MCF 10A (cell line): ENCODE data around the gene PROK2. TPM values are rescaled to one million over a fixed set of nuclear protein-coding genes. Genes with fewer than 3 reads are reported as not detected.

ENCODE experiments used
- Bru-seq: library from RNA; stranded (reverse); fragments of 400-500 nt; gene quantifications from one replicate; lab custom pipeline; 2021; lab: Mats Ljungman, UMichigan
- BruChase-seq, 2 experiments: library from RNA; stranded (reverse); fragments of 400-500 nt; gene quantifications; one replicate each; lab custom pipeline; 2021; lab: Mats Ljungman, UMichigan
- BruUV-seq: library from RNA; stranded (reverse); fragments of 400-500 nt; replicated peaks from 2 replicates; lab custom pipeline; 2021; lab: Mats Ljungman, UMichigan
- CTCF ChIA-PET: fragments of 300-600 bp; sonication (Branson Sonifier 250); formaldehyde crosslinking; extraction: SDS; loops from one replicate; lab custom pipeline; 2021; ENCODE audit warnings: antibody characterized with exemption, inconsistent platforms; lab: Yijun Ruan, JAX
- POLR2A ChIA-PET: fragments of 300-600, 350-650 bp; sonication (Branson Sonifier 250); formaldehyde crosslinking; extraction: SDS; loops from one replicate; lab custom pipeline; 2020; ENCODE audit warnings: antibody characterized with exemption, inconsistent platforms; lab: Yijun Ruan, JAX
- DNase-seq: peaks from one replicate; pipeline ENCODE4 v3.0.0-alpha.2; 2018; ENCODE audit not compliant: unreplicated experiment
- H3K27ac Mint-ChIP-seq: one replicate; pipeline ENCODE4 v1.8.0; 2022; ENCODE audit warnings: mild to moderate bottlenecking, low read depth, mixed read lengths; ENCODE audit not compliant: unreplicated experiment
- H3K27me3 Mint-ChIP-seq: one replicate; pipeline ENCODE4 v1.8.0; 2022; ENCODE audit warnings: mixed read lengths; ENCODE audit not compliant: insufficient read depth, unreplicated experiment
- H3K36me3 Mint-ChIP-seq: one replicate; pipeline ENCODE4 v1.8.0; 2022; ENCODE audit warnings: mild to moderate bottlenecking, moderate library complexity, mixed read lengths; ENCODE audit not compliant: insufficient read depth, unreplicated experiment
- H3K4me1 Mint-ChIP-seq: one replicate; pipeline ENCODE4 v1.8.0; 2022; ENCODE audit warnings: mixed read lengths; ENCODE audit not compliant: insufficient read depth, unreplicated experiment
- H3K4me3 Mint-ChIP-seq: one replicate; pipeline ENCODE4 v1.8.0; 2022; ENCODE audit warnings: mild to moderate bottlenecking, moderate library complexity, mixed read lengths; ENCODE audit not compliant: unreplicated experiment
- H3K9me3 Mint-ChIP-seq: one replicate; pipeline ENCODE4 v1.8.0; 2022; ENCODE audit warnings: mixed read lengths; ENCODE audit not compliant: unreplicated experiment
- CTCF ChIP-seq: fragments of 200-600 bp; IDR thresholded peaks from one replicate; pipeline ENCODE4 v1.8.0; 2022; ENCODE audit warnings: antibody characterized with exemption, mild to moderate bottlenecking; ENCODE audit not compliant: unreplicated experiment
- intact Hi-C: fragments of 100-400 bp; cut with micrococcal nuclease; formaldehyde crosslinking; loops from 2 replicates; pipeline ENCODE4 v1.14.1; 2022
- long read RNA-seq: library from polyadenylated mRNA; stranded (forward); transcript quantifications from one replicate; pipeline ENCODE4 v2.0.0, GENCODE V29; 2022
- total RNA-seq: library from RNA; stranded (reverse); gene quantifications from 2 replicates; pipeline ENCODE4 v1.2.3, GENCODE V29; 2022

PROK2 gene
- total RNA-seq (not detected in 2 replicates), Bru-seq, nascent RNA (not detected), BruChase-seq, experiment 1, labeled RNA remaining after a 6-hour chase (not detected), BruChase-seq, experiment 2, labeled RNA remaining after a 2-hour chase (not detected)
- long read RNA-seq: 0 reads

GRCh38 chr3:71784914-71785531 is at the start of gene PROK2:
TSS of gene PROK2 (minus strand) at chr3:71785148. CDS start at chr3:71785052, 96 bp downstream.
- Mint-ChIP-seq H3K27me3 (peaks cover 73% of the 10 kb centered on the region), H3K4me1 (no peaks in the 10 kb centered on the region), H3K9me3 (no peaks in the 10 kb centered on the region), H3K4me3 (no peak within 1 kb of the TSS), H3K27ac (no peak within 1 kb of the TSS), H3K36me3 (peaks cover 7% of the 10 kb centered on the region)
- intact Hi-C loops: no loop called here
- no peak for DNase-seq
- TF ChIP-seq CTCF: no peak
- BruUV-seq: no TSS peak
- CTCF ChIA-PET: no interaction called here
- POLR2A ChIA-PET: no interaction called here

- H3K4me3 Mint-ChIP-seq: no peak overlapping the region
- no peaks in the 10 kb centered on the region for H3K9me3 Mint-ChIP-seq
- peak; percentile 62 for DNase-seq
- no peak for TF ChIP-seq CTCF
- ChIA-PET CTCF (interaction anchor here (0.8 to 2.8 kb wide), 3 partner anchors 10 to 102 kb away, joined by 3 to 10 read pairs (median 4); no protein-coding TSS in a partner anchor), POLR2A (interaction anchor here (0.6 to 1.1 kb wide), 3 partner anchors 48 to 1757 kb away, joined by 3 to 4 read pairs (median 3); no protein-coding TSS in a partner anchor)
- intact Hi-C loops: no loop called here
- BruUV-seq: no TSS peak
- H3K4me1 Mint-ChIP-seq: peaks cover 7% of the 10 kb centered on the region
- H3K36me3 Mint-ChIP-seq: no peaks in the 10 kb centered on the region
- no peaks in the 10 kb centered on the region for H3K27me3 Mint-ChIP-seq
- no peak overlapping the region for H3K27ac Mint-ChIP-seq
Measured at GRCh38 chr3:71831599-71831998, 46.7 kb upstream of the PROK2 start.

- H3K4me1 Mint-ChIP-seq: no peaks in the 10 kb centered on the region
- H3K9me3 Mint-ChIP-seq: no peaks in the 10 kb centered on the region
- no peaks in the 10 kb centered on the region for H3K27me3 Mint-ChIP-seq
- CTCF ChIA-PET: no interaction called here
- H3K4me3 Mint-ChIP-seq: no peak overlapping the region
- no peak overlapping the region for H3K27ac Mint-ChIP-seq
- BruUV-seq: no TSS peak
- no peak for TF ChIP-seq CTCF
- DNase-seq: no peak
- POLR2A ChIA-PET: interaction anchor here (1.4 kb wide), 1 partner anchor 8 kb away, joined by 3 read pairs; no protein-coding TSS in a partner anchor
- intact Hi-C loops: no loop called here
- H3K36me3 Mint-ChIP-seq: no peaks in the 10 kb centered on the region
Measured at GRCh38 chr3:71825551-71826283, 40.8 kb upstream of the PROK2 start.

- Mint-ChIP-seq H3K9me3 (no peaks in the 10 kb centered on the region), H3K4me3 (no peak overlapping the region), H3K4me1 (no peaks in the 10 kb centered on the region), H3K27ac (no peak overlapping the region), H3K36me3 (no peaks in the 10 kb centered on the region), H3K27me3 (no peaks in the 10 kb centered on the region)
- no peak for DNase-seq
- intact Hi-C loops: no loop called here
- POLR2A ChIA-PET: no interaction called here
- no peak for TF ChIP-seq CTCF
- CTCF ChIA-PET: interaction anchor here (0.6 kb wide), 1 partner anchor 127 kb away, joined by 3 read pairs; no protein-coding TSS in a partner anchor
- BruUV-seq: no TSS peak
Measured at GRCh38 chr3:71821116-71821515, 36.2 kb upstream of the PROK2 start.
